HFFc6 (cell line): ENCODE measurements around the gene FAM200C. TPM values are rescaled to one million over a fixed set of nuclear protein-coding genes. Genes with fewer than 3 reads are reported as not detected.

Experiments
- DNase-seq: peaks from one replicate; pipeline ENCODE4 v3.0.0-alpha.2; 2018
- H3K27ac Mint-ChIP-seq: 2 replicates; pipeline ENCODE4 v1.8.0; 2020; ENCODE audit warnings: mild to moderate bottlenecking, mixed read lengths
- H3K27me3 Mint-ChIP-seq: 2 replicates; pipeline ENCODE4 v1.8.0; 2021; ENCODE audit warnings: mild to moderate bottlenecking, moderate library complexity, mixed read lengths; ENCODE audit not compliant: insufficient read depth
- H3K36me3 Mint-ChIP-seq: 2 replicates; pipeline ENCODE4 v1.8.0; 2021; ENCODE audit warnings: low read depth, mixed read lengths
- H3K4me1 Mint-ChIP-seq: 2 replicates; pipeline ENCODE4 v1.8.0; 2020; ENCODE audit warnings: low read depth, mixed read lengths
- H3K4me3 Mint-ChIP-seq: 2 replicates; pipeline ENCODE4 v1.8.0; 2020; ENCODE audit warnings: mild to moderate bottlenecking, moderate library complexity, mixed read lengths
- H3K9me3 Mint-ChIP-seq: 2 replicates; pipeline ENCODE4 v1.8.0; 2020; ENCODE audit warnings: mild to moderate bottlenecking, mixed read lengths
- CTCF ChIP-seq: fragments of 200-600 bp; sonication (generic); IDR thresholded peaks from 2 replicates; pipeline ENCODE4 v1.5.0; 2021; ENCODE audit warnings: antibody characterized with exemption, mild to moderate bottlenecking
- total RNA-seq, 6 experiments: library from RNA; stranded (reverse); fragmentation: NEBNext Ultra II Directional; extraction: Animal tissue kit (Norgen Biotek cat#: 25700); gene quantifications; 2 replicates in 1 of 6; 3 replicates in 5 of 6; pipeline ENCODE4 v1.2.3, GENCODE V29; 2021

Gene FAM200C
- total RNA-seq, 6 experiments from 2014 or later = 1.9 to 3.0 (median 2.6) TPM

- no peaks in the 10 kb centered on the region for H3K27me3 Mint-ChIP-seq
- no peak for TF ChIP-seq CTCF
- H3K9me3 Mint-ChIP-seq = no peaks in the 10 kb centered on the region
- H3K4me1 Mint-ChIP-seq = no peaks in the 10 kb centered on the region
- H3K27ac Mint-ChIP-seq = no peak overlapping the region
- H3K4me3 Mint-ChIP-seq = no peak overlapping the region
- no peaks in the 10 kb centered on the region for H3K36me3 Mint-ChIP-seq
- no peak for DNase-seq
Measured at GRCh38 chr5:160349249-160349934, 50.5 kb downstream of the FAM200C start.

- Mint-ChIP-seq H3K9me3 (no peaks in the 10 kb centered on the region), H3K27ac (no peak overlapping the region), H3K36me3 (no peaks in the 10 kb centered on the region), H3K27me3 (no peaks in the 10 kb centered on the region), H3K4me1 (peaks cover 1% of the 10 kb centered on the region), H3K4me3 (no peak overlapping the region)
- DNase-seq = no peak
- TF ChIP-seq CTCF = no peak
Measured at GRCh38 chr5:160348080-160348479, 51.8 kb downstream of the FAM200C start.

GRCh38 chr5:160347448-160347847, 52.4 kb downstream of the FAM200C start:
- Mint-ChIP-seq H3K4me1 (peaks cover 7% of the 10 kb centered on the region), H3K27ac (no peak overlapping the region), H3K27me3 (peaks cover 1% of the 10 kb centered on the region; the same call in 1 of the 2 replicates), H3K4me3 (no peak overlapping the region), H3K36me3 (no peaks in the 10 kb centered on the region), H3K9me3 (no peaks in the 10 kb centered on the region)
- DNase-seq = no peak
- TF ChIP-seq CTCF = no peak

Other genes with a start within 250 kb of the FAM200C start
- gene FABP6, start 170.5 kb downstream of the FAM200C start, total RNA-seq = not detected
- not detected for gene CCNJL, start 87.5 kb downstream of the FAM200C start, total RNA-seq
- 1 to 10 TPM in 5 of 6 experiments, under 1 TPM in 1; 0.76 to 2.9 (median 2.6) TPM for gene C1QTNF2, start 29.4 kb downstream of the FAM200C start, total RNA-seq
- gene SLU7, start 19.0 kb upstream of the FAM200C start, total RNA-seq = 10 to 100 TPM; 32.1 to 47.3 (median 42.1) TPM
- gene PTTG1, start 21.8 kb upstream of the FAM200C start, total RNA-seq = 100 to 1,000 TPM in 5 of 6 experiments, 10 to 100 TPM in 1; 83.4 to 213 (median 194) TPM